ENCODE results near the gene HSD17B11.

Gene HSD17B11

GRCh38 chr4:87416965-87417364 lies 26.0 kb upstream of the HSD17B11 start:
- H3K79me2 ChIP-seq (ENCODE audit: insufficient read depth, low read length), result no peaks in the 10 kb centered on the region

GRCh38 chr4:87414816-87415215 lies 23.8 kb upstream of the HSD17B11 start:
- H3K4me1 ChIP-seq (ENCODE audit: insufficient read depth, low read length, severe bottlenecking), result no peaks in the 10 kb centered on the region
- no peaks in the 10 kb centered on the region for H3F3A ChIP-seq (ENCODE audit: insufficient read depth, low read length)
- TF ChIP-seq CTCF (IDR thresholded peaks at IDR 0.05; ENCODE audit: low read length) (no peak), EZH2 (IDR thresholded peaks at IDR 0.05; ENCODE audit: borderline replicate concordance, low read length) (no peak)
- no peak overlapping the region for H3K9ac ChIP-seq (ENCODE audit: low read length)
- no peak overlapping the region for H3K4me3 ChIP-seq (ENCODE audit: low read depth, low read length, poor library complexity, severe bottlenecking)
- H3K79me2 ChIP-seq (ENCODE audit: insufficient read depth, low read length), result no peaks in the 10 kb centered on the region
- H3K27ac ChIP-seq (ENCODE audit: low read depth, low read length, poor library complexity, severe bottlenecking), result no peak overlapping the region
- H4K20me1 ChIP-seq (ENCODE audit: insufficient read depth, low read length), result no peaks in the 10 kb centered on the region
- no peaks in the 10 kb centered on the region for H3K36me3 ChIP-seq (ENCODE audit: insufficient read depth, low read length)
- no peaks in the 10 kb centered on the region for H3K9me2 ChIP-seq (ENCODE audit: low read depth, low read length)
- H3K4me2 ChIP-seq (ENCODE audit: low read length), result no peak overlapping the region
- H3K9me3 ChIP-seq (ENCODE audit: low read length), result no peaks in the 10 kb centered on the region; the same call in 1 of the 2 replicates
- H2AFZ ChIP-seq (ENCODE audit: low read length), result no peak overlapping the region
- H3K27me3 ChIP-seq (ENCODE audit: insufficient read depth, low read length), result peaks cover 3% of the 10 kb centered on the region; the same call in 1 of the 2 replicates

More at GRCh38 chr4:87416965-87417364, 26.0 kb upstream of the HSD17B11 start:
- Histone ChIP-seq H3K9ac (ENCODE audit: low read length) (no peak overlapping the region), H3K9me3 (ENCODE audit: low read length) (no peaks in the 10 kb centered on the region), H3K4me2 (ENCODE audit: low read length) (no peak overlapping the region), H3K4me3 (ENCODE audit: low read depth, low read length, poor library complexity, severe bottlenecking) (no peak overlapping the region), H3K36me3 (ENCODE audit: insufficient read depth, low read length) (no peaks in the 10 kb centered on the region), H2AFZ (ENCODE audit: low read length) (no peak overlapping the region), H3K9me2 (ENCODE audit: low read depth, low read length) (no peaks in the 10 kb centered on the region), H3K27ac (ENCODE audit: low read depth, low read length, poor library complexity, severe bottlenecking) (no peak overlapping the region), H3F3A (ENCODE audit: insufficient read depth, low read length) (no peaks in the 10 kb centered on the region), H4K20me1 (ENCODE audit: insufficient read depth, low read length) (no peaks in the 10 kb centered on the region), H3K27me3 (ENCODE audit: insufficient read depth, low read length) (peaks cover 3% of the 10 kb centered on the region; the same call in 1 of the 2 replicates), H3K4me1 (ENCODE audit: insufficient read depth, low read length, severe bottlenecking) (peaks cover 8% of the 10 kb centered on the region)
- TF ChIP-seq EZH2 (IDR thresholded peaks at IDR 0.05; ENCODE audit: borderline replicate concordance, low read length) (no peak), CTCF (IDR thresholded peaks at IDR 0.05; ENCODE audit: low read length) (no peak)

- peaks cover 3% of the 10 kb centered on the region; the same call in 1 of the 2 replicates for H3K27me3 ChIP-seq (ENCODE audit: insufficient read depth, low read length)
- no peaks in the 10 kb centered on the region for H3K9me2 ChIP-seq (ENCODE audit: low read depth, low read length)
- H3K4me1 ChIP-seq (ENCODE audit: insufficient read depth, low read length, severe bottlenecking), result peaks cover 11% of the 10 kb centered on the region
- no peak overlapping the region for H3K9ac ChIP-seq (ENCODE audit: low read length)
- H3K27ac ChIP-seq (ENCODE audit: low read depth, low read length, poor library complexity, severe bottlenecking), result no peak overlapping the region
- H3K79me2 ChIP-seq (ENCODE audit: insufficient read depth, low read length), result no peaks in the 10 kb centered on the region
- H3F3A ChIP-seq (ENCODE audit: insufficient read depth, low read length), result no peaks in the 10 kb centered on the region
- TF ChIP-seq CTCF (IDR thresholded peaks at IDR 0.05; ENCODE audit: low read length) (no peak), EZH2 (IDR thresholded peaks at IDR 0.05; ENCODE audit: borderline replicate concordance, low read length) (no peak)
- H4K20me1 ChIP-seq (ENCODE audit: insufficient read depth, low read length), result no peaks in the 10 kb centered on the region
- no peak overlapping the region for H2AFZ ChIP-seq (ENCODE audit: low read length)
- H3K9me3 ChIP-seq (ENCODE audit: low read length), result no peaks in the 10 kb centered on the region; the same call in 1 of the 2 replicates
- no peak overlapping the region for H3K4me2 ChIP-seq (ENCODE audit: low read length)
- H3K4me3 ChIP-seq (ENCODE audit: low read depth, low read length, poor library complexity, severe bottlenecking), result no peak overlapping the region
- no peaks in the 10 kb centered on the region for H3K36me3 ChIP-seq (ENCODE audit: insufficient read depth, low read length)
These were observed 19.7 kb upstream of the HSD17B11 start for GRCh38 chr4:87410679-87411078.
